Measurements from ENCODE around the gene CFAP161.
"Not testable (repeated sequence)": the region's sequence is repeated elsewhere in the genome, so short reads cannot be mapped to it uniquely, and the experiment has no call there.

The CFAP161 gene

DNA sequence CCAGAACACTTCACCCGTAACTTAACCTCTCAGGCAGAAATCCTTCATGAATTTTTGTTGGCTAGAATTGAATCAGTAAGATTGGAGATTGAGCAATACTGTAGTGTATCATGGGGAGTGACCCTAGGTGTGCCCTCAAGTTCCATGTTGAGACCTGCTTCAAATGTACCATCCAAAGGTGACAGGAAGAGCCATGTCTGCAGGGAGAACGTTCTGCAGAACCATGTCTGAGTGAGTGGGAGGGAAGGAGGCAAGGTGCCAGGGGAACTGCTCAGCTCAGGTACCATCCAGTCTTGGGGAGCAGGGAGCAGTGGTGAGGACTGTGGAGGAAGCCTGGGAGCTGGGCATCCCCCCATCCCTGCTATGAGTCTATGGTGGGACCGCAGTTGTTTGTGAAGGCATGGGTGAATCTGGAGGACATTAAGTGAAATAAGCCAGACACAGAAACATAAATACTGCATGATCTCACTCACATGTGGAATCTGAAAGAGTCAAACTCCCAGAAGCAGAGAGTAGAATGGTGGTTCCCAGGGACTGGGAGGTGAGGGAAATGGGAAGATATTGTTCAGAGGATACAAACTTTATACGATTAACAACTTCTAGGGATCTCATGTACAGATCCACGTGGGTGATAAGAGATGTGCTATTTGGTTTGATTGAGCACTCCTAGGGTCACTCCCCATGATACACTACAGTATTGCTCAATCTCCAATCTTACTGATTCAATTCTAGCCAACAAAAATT is 23.3 kb downstream of the CFAP161 start:
- no peak for DNase-seq (ENCODE audit: low read depth in 3 of 3, low spot score in 1 of 3)

DNA sequence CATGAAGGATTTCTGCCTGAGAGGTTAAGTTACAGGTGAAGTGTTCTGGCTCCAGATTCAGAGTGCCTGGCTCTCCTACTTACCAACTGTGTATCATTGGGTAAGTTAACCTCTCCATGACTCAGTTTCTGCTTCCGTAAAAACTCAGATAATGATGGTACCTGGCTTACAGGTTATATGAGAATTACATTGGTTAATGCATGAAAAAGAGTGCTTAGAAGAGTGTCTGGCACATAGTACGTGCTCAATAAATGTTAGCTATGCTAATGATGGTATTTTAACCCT is 23.8 kb downstream of the CFAP161 start:
- no peak for DNase-seq (ENCODE audit: low read depth in 3 of 3, low spot score in 1 of 3)

DNA sequence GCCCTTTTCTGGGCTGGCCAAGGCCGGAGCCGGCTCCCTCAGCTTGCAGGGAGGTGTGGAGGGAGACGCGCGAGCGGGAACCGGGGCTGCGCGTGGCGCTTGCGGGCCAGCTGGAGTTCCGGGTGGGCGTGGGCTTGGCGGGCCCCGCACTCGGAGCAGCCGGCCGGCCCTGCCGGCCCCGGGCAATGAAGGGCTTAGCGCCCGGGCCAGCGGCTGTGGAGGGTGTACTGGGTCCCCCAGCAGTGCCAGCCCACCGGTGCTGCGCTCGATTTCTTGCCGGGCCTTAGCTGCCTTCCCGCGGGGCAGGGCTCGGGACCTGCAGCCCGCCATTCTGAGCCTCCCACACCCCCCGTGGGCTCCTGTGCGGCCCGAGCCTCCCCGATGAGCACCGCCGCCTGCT is 24.5 kb downstream of the CFAP161 start:
- not testable (repeated sequence) for DNase-seq (ENCODE audit: low read depth in 3 of 3, low spot score in 1 of 3)

DNA sequence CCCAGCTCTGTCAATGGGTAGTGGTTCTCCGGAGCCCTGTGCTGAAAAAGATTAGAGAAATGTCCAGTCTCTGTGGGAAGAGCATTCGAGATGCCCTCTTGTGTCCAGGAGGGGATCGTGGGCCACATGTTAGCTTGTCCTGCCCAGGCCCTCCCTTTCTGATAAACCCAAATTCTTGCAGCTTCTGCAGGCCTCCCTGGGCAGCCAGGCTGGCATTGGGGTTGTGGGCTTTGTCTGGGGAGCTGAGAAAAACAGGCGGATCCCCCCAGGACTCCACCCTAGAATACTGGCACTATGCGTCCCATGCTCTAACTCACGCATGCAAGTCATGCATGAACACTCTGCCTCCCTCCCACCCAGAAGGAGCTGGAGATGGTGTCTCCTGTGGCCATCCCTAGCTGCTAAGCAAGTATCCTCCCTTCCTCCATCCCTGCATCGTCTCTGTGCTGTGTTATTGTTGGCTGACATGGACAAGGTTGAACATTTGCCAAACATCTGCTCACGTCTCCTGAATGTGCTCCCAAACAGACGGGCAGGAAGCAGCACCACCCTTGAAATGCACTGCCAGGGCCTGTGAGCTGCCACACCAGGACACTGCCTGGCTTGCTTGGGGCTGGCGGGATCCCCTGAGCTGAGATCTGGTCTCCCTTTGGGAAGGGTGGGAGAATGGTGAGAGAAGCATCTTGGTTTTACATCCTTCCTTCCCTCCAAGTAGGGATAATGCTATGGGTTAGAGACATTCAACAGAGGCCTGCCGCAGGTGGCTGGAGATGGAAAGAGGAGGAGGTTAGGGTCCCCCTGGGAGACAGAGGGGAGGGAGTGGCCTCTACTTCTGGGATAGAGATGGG is 26.5 kb downstream of the CFAP161 start:
- no peak for DNase-seq (ENCODE audit: low read depth in 3 of 3, low spot score in 1 of 3)

DNA sequence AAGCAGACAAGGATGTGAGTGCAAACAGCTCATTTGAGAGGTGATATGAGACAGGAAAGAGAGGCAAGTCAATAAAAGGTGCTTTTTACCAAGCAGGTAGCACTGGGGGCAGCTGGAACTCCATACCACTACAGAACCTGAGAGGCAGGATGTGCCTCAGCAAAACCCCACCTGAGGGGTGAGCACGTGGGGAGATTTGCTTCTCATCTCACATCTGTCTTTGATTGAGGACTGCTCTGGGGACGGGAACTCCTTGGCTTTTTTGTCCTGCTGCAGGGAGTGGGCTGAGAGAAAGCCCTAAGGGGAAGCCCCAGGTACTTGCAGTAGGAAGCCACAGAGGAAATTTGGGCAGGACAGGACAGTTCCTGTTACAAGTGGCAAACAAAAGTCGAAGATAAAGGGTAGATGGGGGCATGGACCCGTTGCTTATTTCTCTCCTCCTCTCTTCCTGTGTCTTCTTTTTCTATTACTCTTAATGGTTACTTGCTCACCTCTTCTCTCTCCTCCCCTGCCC is 27.1 kb downstream of the CFAP161 start:
- DNase-seq (ENCODE audit: low read depth in 3 of 3, low spot score in 1 of 3), result no peak

DNA sequence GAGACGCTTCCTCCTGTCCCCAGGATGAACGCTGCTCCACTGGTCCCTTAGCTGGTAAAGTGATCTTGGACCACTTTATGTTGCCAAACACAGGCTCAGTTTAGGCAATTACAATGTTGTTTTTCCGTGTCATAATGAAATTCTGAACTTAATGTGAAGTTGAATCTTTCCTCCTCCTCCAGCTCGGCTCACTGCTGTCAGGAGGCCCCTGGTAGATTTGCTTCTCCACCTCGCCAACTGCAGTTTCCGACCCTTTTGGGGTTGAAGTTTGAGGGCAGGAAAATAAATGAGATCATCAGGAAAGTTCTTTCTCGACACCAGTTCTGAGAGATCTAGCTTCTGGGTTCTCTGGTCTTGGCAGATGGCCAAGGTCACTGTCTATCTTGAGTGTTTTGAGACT is 27.8 kb downstream of the CFAP161 start:
- no peak for DNase-seq (ENCODE audit: low read depth in 3 of 3, low spot score in 1 of 3)

DNA sequence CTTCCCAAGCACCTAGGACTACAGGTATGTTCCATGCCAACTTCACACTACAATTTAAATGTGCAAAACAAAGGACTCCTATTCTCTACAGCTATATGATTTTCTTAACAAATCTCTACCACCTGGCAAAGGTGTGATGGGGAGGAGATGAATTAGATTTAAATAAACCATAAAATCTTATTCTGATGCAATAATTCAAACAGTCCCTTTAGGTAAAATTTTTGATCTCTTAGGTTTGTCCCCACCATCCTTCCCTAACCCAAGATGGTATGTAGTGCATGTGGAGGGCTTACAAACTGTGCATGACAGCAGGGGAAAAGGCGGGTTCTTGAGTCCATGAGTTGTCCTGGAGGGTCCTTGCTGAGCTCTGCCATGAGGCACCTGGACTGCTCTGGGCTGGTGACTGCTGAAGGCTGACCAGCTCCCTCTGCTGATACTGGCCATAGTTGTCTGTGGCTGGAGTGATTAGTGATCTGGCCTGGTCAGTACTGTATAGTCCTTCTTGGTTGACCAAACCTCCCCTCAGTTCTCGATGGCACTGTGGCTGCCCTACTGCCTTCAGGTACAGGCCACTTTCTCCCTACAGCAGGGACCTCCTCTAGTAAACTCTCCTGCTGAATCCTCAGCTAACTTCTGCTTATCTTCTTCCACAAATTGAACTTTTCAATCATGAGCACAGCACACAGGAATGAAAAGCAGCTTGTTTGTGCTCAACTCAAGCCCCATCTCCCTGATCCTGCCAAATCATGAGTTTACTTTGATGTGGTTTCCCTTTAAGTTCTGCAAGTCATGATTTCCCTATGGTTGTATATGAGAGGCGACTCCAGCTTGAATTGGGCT is 30.1 kb downstream of the CFAP161 start:
- DNase-seq (ENCODE audit: low read depth in 3 of 3, low spot score in 1 of 3), result no peak

DNA sequence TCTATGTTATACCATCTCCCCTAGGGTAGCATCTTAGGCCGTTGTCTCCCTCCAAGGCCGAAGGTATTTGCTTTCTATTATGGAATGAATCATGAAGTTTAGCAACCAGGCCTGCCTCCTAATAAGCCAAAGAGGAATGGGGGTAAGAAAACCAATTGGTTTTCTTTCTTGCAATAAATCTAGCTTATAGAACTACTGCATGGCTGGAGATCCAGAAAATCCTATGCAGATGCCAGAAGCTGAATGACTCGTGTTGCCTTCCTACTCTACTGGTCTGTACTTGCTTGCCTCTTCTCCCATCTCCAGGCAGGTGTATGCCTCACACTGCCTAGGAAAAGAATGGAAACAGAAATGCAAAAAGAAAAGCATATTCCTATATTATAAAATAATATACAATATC is 31.5 kb downstream of the CFAP161 start:
- no peak for DNase-seq (ENCODE audit: low read depth in 3 of 3, low spot score in 1 of 3)

DNA sequence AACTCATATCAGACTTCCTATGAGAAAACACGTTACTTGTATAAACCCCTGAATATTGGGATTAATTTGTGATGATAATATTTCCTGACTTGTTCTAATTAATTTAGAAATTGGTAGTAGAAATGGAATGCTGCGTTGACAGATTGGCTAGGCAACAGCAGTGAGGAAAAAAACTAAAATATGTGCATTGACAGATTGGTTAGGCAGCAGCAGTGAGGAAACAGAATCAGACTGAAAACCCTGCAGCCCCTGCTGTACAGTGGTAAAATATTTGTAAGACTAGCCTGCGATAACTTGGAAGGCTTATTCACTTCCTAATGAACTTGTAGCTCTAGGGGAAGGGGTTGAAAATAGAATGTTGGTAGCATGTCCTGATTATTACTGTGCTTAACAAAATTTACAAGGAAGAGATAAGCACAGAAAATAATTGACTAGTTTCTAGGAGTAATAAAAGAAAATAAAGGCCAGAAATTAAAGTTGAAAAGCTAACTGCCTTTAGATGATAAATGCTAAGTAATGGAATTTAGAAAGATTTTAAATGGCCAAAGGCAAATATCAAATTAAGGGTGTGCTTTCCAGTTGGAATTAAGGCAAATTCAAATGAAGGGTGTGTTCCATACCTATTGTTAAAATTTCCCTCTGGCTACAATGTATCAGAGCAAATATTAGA is 32.7 kb downstream of the CFAP161 start:
- no peak for DNase-seq (ENCODE audit: low read depth in 3 of 3, low spot score in 1 of 3)

DNA sequence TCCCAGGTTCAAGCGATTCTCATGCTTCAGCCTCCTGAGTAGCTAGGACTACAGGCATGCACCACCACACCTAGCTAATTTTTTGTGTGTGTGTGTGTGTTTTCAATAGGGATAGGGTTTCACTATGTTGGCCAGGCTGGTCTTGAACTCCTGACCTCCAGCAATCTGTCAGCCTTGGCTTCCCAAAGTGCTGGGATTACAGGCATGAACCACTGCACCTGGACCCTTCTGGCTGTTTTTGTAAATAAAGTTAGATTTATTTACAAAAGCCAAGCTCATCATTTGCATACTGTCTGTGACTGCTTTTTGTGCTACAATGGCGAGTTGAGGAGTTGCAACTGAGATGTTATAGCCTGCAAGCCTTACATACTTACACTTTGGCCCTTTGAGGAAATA is 34.1 kb downstream of the CFAP161 start:
- no peak for DNase-seq (ENCODE audit: low read depth in 3 of 3, low spot score in 1 of 3)

DNA sequence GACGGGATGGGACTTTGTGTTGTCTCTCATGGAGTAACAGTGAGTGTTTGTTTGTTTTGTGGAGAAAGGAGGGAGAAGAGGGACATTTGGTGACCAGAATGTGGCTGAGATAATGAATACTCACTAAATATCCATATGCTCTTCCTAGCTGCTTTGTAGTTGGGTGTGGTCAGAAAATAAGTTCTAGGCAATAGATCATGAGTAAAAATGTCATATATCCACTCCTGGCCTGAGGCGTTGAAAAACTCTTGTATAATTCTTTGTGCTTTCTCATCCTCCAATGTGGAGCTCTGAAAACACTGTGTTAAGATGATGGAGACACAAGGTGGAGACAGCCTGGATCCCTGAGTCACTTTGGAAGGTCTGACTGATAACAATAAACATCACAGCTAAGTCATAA is 34.6 kb downstream of the CFAP161 start:
- no peak for DNase-seq (ENCODE audit: low read depth in 3 of 3, low spot score in 1 of 3)

DNA sequence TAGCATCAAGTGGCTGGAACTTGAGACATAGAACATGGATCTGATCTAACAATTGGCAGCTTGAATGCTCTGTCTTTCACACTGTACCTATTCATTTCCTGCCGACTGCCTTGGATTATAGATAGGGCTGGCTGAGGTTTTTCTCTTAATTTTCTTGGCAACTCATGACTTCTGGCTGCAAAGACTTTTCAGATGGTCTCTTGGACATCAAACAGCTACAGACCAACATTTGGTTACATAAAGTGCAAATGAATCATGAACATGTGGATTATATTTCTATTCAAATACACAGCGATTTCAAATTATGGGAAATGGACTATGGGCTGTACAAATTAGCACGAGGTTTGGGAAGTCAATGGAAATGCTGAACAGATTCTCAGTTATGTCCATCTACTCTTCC is 36.4 kb downstream of the CFAP161 start:
- DNase-seq (ENCODE audit: low read depth in 3 of 3, low spot score in 1 of 3), result no peak

DNA sequence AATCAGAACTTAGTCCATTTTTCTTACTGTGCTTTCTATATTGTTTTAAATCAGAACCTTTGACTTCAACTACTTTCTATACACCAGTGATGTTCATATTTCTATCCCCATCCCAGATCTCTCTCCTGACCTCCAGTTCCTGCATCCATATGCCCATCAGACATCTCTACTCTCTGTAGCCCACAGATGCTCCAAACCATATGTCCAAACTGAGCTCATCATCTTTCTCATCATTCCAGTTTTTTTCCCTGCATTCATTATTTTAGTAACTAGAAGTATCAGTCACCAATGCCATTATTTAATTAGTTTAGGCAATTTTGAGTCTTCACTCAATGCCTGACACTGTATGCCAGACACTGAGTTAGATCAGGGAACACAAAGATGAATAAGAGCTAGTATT is 37.2 kb downstream of the CFAP161 start:
- no peak for DNase-seq (ENCODE audit: low read depth in 3 of 3, low spot score in 1 of 3)

DNA sequence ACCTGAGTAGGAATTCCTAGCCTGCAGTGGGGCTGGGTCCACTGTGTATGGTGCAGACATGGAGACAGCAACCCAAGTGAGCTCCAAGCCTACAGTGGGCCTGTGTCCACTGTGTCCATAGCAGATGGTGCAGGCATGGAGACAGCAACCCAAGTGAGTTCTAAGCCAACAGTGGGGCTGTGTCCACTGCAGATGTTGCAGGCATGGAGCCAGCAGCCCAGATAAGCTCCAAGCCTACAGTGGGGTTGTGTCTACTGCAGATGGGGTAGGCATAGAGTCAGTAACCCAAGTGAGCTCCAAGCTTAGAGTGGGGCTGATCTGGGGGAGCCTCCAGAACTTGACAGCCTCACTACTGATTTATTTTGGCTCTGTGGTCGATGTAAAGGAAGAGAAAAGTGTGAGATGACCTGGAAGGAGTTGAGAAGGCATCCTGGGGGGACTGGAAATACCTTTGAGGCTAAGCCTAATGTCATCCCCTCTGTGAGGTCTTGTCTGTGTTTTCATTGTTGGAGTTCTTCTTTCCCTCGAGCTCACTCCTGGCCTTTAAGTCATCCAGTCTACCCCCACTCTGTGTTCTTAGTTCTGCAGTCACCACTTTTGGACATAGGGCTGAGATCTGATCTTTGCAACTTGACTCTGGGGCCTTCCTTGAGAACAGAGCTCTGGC is 40.2 kb downstream of the CFAP161 start:
- no peak for DNase-seq (ENCODE audit: low read depth in 3 of 3, low spot score in 1 of 3)

DNA sequence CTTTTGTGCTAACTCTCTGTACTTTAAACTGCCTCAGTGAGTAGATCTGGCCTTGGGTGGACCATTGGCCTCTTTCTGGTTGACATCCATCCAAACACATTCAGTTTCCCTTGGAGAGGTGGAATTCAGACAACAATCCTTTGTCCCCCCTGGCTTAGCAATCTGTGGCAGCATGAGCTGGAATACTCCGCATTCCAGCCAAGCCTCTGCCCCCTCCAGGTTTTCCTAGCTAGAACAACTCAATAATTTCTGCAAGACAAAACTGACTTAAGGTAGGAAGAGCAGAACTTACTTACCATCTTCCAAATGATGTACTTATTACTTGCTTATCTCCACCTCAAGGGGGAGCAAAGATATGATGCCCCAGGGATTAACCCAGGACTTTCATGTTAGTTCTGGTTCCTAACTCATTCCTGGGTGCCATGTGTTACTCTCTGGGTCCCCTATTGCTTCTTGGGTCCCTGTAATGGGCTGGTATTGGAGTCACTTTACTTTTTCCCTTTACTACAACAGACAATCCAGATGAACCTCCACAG is 40.8 kb downstream of the CFAP161 start:
- DNase-seq (ENCODE audit: low read depth in 3 of 3, low spot score in 1 of 3), result no peak

DNA sequence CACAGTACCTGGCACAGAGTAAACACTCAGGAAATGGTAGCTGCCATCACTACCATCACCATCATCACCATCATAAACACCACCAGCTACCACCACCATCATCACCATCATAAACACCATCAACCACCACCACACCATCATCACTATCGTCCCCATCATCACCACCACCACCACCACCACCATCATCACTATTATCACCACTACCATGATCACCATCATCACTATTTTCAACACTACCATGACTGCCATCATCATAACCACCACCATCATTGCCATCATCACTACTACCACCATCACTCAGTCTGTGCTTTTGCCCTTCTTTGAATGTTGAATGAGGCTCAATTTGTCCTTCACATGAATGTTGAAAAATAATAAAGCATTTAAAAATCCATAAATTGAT is 41.4 kb downstream of the CFAP161 start:
- no peak for DNase-seq (ENCODE audit: low read depth in 3 of 3, low spot score in 1 of 3)

DNA sequence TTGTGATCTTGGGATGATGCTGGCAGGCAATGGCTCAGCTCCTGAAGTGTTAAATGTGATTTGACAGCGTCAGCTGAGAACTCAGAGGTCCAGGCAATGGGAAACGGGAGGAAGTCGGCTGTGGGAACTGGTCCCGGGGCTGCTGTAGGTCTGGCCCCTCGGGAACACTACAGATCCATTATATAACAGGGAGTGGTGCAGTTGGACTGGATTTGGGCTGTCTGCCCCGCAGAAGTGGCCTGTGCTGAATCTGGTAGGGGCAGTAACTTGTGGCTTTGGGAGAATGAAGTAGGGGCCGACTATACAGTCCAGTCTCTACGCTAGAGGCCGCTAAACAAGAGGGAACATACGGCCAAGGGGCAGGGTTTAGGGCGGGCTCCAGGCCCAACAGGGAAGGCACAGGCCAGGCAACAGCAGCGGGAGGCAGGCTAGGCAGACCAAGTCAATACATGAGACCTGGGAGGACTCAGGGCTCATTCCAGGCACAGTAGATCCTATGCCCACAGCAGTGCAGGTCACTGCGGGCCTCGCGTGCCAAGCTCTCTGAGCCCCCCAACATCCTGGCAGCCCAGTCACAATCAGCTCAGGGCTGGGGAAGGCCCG is 42.3 kb downstream of the CFAP161 start:
- no peak for DNase-seq (ENCODE audit: low read depth in 3 of 3, low spot score in 1 of 3)

DNA sequence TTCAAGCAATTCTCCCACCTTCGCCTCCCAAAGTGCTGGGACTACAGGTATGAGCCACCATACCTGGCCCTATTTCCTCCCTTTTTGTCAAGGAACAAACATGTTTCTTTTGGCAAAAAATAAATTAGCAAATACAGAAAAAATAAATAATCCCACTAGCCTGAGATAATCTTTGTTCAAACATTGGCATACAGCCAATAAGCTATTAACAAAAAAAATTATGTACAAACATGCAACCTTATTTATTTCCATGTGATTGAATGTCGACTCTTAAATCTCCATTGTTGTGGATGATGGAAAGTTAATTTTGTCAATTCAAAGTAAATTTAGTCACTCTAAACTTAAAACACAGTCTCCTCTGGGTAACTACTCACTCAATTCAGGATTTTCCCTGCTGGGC is 44.3 kb downstream of the CFAP161 start:
- DNase-seq (ENCODE audit: low read depth in 3 of 3, low spot score in 1 of 3), result no peak

DNA sequence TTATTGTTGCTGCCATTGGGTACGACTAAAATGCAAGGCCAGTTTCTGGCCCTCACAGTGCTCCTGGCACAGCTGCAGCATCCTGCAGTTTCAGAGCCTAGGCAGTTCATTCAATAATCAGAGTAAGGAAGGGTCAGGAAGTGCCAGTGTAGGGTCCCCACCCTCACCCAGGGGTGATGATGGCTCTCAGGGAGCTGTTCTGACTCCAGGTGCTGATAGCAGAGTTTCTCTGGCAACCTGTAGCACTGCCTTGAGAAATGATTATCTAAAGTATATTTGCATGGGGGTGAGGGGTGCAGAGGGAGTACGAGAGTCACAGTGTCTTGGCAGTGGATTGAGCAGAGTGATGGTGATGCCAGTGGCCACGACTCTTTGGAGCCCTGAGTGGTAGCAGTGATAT is 47.1 kb downstream of the CFAP161 start:
- DNase-seq (ENCODE audit: low read depth in 3 of 3, low spot score in 1 of 3), result no peak

All from stimulated activated CD4-positive, alpha-beta T cell treated with anti-CD3 and anti-CD28 coated beads, TNF-alpha, amount 100 ng/mL, for 1 hour (primary cell).